Epithelial cell of proximal tubule (primary cell): Measurements from ENCODE around the gene CIT. TPM values are rescaled to one million over a fixed set of nuclear protein-coding genes. Genes with fewer than 3 reads are reported as not detected.

ENCODE experiments used
- DNase-seq: peaks from one replicate; pipeline ENCODE4 v3.0.0-alpha.2; 2011; ENCODE audit warnings: low read depth
- H3K4me3 ChIP-seq: 2 replicates; pipeline ENCODE4 v1.5.1; 2011; ENCODE audit warnings: low read depth, mild to moderate bottlenecking, low read length
- total RNA-seq: library from RNA; depleted of rRNA; stranded (reverse); fragments of >200 nt; gene quantifications from 2 replicates; pipeline ENCODE4 v1.2.3, GENCODE V29; 2015
- TF ChIP-seq, protein P1 (sequence below): conservative IDR thresholded peaks from 2 replicates; pipeline ENCODE4 v1.5.1; 2012; ENCODE audit warnings: low read depth, mild to moderate bottlenecking, low read length

CIT gene
- total RNA-seq, 1 donor from 2014 or later = 26.5 TPM

DNA sequence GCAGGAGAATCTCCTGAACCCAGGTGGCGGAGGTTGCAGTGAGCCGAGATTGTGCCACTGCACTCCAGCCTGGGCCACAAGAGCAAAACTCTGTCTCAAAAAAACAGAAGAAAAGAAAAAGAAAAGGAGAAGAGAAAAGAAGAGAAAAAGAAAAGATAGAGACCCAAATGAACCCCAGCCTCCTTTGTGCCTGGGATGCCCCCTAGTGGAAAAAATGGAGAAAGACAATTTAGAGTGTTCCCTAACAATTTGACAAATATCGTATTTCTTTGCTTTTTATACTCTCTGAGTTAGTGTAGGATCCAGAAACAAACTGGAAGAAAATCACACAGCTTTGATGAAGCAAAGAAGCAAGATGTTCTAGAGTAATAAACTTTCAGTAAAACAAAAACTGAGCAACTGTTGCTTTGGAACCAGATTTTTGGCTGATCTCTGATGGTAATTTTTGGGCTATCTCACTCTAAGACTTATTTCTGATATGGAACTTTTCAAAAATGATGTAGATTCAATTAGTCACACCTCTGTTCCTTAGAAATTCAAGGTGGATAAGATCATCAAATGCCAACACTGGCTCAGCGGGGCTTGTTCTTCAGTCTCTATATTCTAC, 227.8 kb downstream of the CIT start:
- DNase-seq = no peak
- TF ChIP-seq, protein P1, sequence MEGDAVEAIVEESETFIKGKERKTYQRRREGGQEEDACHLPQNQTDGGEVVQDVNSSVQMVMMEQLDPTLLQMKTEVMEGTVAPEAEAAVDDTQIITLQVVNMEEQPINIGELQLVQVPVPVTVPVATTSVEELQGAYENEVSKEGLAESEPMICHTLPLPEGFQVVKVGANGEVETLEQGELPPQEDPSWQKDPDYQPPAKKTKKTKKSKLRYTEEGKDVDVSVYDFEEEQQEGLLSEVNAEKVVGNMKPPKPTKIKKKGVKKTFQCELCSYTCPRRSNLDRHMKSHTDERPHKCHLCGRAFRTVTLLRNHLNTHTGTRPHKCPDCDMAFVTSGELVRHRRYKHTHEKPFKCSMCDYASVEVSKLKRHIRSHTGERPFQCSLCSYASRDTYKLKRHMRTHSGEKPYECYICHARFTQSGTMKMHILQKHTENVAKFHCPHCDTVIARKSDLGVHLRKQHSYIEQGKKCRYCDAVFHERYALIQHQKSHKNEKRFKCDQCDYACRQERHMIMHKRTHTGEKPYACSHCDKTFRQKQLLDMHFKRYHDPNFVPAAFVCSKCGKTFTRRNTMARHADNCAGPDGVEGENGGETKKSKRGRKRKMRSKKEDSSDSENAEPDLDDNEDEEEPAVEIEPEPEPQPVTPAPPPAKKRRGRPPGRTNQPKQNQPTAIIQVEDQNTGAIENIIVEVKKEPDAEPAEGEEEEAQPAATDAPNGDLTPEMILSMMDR = peak; percentile 79
- H3K4me3 ChIP-seq = no peak overlapping the region

DNA sequence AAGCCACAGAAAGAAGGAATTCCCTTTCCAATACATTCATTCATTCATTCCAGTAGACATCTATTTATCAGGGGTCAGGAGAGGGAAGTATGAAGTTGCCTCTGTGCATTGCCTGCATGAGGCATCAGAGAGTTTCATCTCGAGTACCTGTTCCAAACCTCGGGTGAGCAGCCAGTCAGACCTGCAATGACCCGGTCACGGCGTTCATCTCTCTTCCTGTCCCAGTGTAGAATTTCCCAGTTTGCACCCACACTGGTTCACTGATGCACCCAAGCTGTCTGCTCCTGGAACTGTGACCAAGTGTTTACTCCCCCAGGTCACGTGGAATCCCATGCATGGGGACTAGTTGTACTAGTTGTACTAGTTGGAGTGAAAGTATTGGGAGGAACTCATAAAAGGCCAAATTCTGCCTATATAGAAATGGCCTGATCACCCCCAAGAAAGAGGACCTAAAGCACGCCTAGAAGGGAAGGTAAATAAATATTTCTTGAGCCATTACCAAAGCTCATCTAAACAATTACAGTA, 231.5 kb downstream of the CIT start:
- H3K4me3 ChIP-seq = no peak overlapping the region
- no peak for DNase-seq
- TF ChIP-seq, protein P1 = no peak

DNA sequence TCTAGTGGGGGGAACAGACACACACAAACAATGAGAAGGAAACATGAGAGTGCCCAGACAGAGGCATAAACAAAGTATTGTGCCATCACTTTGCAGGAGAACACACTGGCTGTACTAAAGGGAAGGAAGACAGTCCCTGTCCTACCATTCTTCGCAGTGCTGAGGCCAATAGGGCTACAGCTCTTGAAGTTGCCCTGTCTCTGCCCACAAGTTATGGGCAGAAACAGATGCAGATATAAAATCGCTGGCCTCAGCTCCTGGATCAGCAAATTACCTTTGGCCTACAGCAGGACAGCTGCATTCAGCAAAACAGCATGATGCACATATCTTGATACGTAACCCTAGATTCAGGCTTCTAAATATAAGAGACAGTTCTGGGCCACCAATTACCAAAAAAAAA, 232.2 kb downstream of the CIT start:
- DNase-seq = no peak
- H3K4me3 ChIP-seq = no peak overlapping the region
- TF ChIP-seq, protein P1 = no peak

DNA sequence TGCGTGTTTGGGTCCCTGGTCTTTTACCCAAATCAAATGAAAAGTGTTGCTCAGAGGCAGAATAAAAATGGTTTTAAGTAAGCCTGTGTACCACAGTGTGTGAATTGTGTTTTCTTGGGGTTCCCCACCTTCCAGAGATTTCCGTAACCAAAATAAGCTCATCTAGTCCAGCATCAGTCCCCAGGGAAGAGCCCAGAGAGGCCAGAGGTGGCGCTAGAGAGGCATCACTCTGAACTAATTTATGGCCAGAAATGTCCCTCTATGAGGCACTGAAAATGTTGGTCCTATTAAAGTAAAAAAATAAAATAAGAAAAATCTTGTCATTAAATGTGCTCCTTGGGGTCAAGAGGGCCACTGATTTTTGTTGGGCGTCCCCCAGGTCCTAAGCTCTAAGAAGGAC, 234.1 kb downstream of the CIT start:
- TF ChIP-seq, protein P1 = peak; percentile 59
- no peak overlapping the region for H3K4me3 ChIP-seq
- DNase-seq = no peak

Other genes with a start within 250 kb of the CIT start
- gene PRKAB1, start 209.2 kb downstream of the CIT start, total RNA-seq = 22.3 and 27.9 TPM in 2 replicates
- gene BICDL1, start 111.9 kb upstream of the CIT start, total RNA-seq = 4.6 and 7.0 TPM in 2 replicates
- 18.6 and 43.6 TPM in 2 replicates for gene RAB35, start 239.4 kb upstream of the CIT start, total RNA-seq